Fibroblast of skin of scalp (primary cell): Measurements from ENCODE around the gene GGCX.
A peak's percentile ranks its signal among the peaks of the same experiment; 100 is the strongest.
"Not testable (repeated sequence)": the region's sequence is repeated elsewhere in the genome, so short reads cannot be mapped to it uniquely, and the experiment has no call there.

Experiments
- DNase-seq: peaks from one replicate; pipeline ENCODE4 v3.0.0-alpha.2; 2013

GGCX gene

GRCh38 chr2:85566265-85566664 lies 5.0 kb upstream of the GGCX start:
- no peak for DNase-seq

GRCh38 chr2:85564144-85564563 lies 2.9 kb upstream of the GGCX start:
- DNase-seq: no peak

GRCh38 chr2:85560812-85561279 lies 447 bp downstream of the GGCX start:
- no peak for DNase-seq

GRCh38 chr2:85560403-85560726 lies 928 bp downstream of the GGCX start:
- not testable (repeated sequence) for DNase-seq

- no peak for DNase-seq
Measured at GRCh38 chr2:85558160-85558559, 3.1 kb downstream of the GGCX start.

- no peak for DNase-seq
Measured at GRCh38 chr2:85557130-85557529, 4.2 kb downstream of the GGCX start.

- DNase-seq: no peak
Measured at GRCh38 chr2:85554980-85555612, 6.2 kb downstream of the GGCX start.

- no peak for DNase-seq
Measured at GRCh38 chr2:85553184-85553583, 8.1 kb downstream of the GGCX start.

- DNase-seq: peak; percentile 69
Measured at GRCh38 chr2:85551698-85552678, 9.3 kb downstream of the GGCX start.

- no peak for DNase-seq
Measured at GRCh38 chr2:85550486-85550885, 10.8 kb downstream of the GGCX start.

GRCh38 chr2:85549826-85550225 lies 11.5 kb downstream of the GGCX start:
- peak; percentile 87 for DNase-seq

- DNase-seq: no peak
Measured at GRCh38 chr2:85549095-85549494, 12.2 kb downstream of the GGCX start.

- no peak for DNase-seq
Measured at GRCh38 chr2:85548608-85548900, 12.7 kb downstream of the GGCX start.

GRCh38 chr2:85547859-85548607 lies 13.3 kb downstream of the GGCX start:
- DNase-seq: no peak

GRCh38 chr2:85547089-85547858 lies 14.0 kb downstream of the GGCX start:
- no peak for DNase-seq

- DNase-seq: no peak
Measured at GRCh38 chr2:85545780-85546240, 15.5 kb downstream of the GGCX start.

- DNase-seq: not testable (repeated sequence)
Measured at GRCh38 chr2:85544915-85545779, 16.1 kb downstream of the GGCX start.

- DNase-seq: not testable (repeated sequence)
Measured at GRCh38 chr2:85544254-85544691, 17.0 kb downstream of the GGCX start.

- no peak for DNase-seq
Measured at GRCh38 chr2:85542777-85543176, 18.5 kb downstream of the GGCX start.

- no peak for DNase-seq
Measured at GRCh38 chr2:85541753-85542457, 19.4 kb downstream of the GGCX start.

- DNase-seq: no peak
Measured at GRCh38 chr2:85541262-85541661, 20.0 kb downstream of the GGCX start.
